Measurements from ENCODE around the gene SLC3A2.
A peak's percentile ranks its signal among the peaks of the same experiment; 100 is the strongest.
"Not testable (repeated sequence)": the region's sequence is repeated elsewhere in the genome, so short reads cannot be mapped to it uniquely, and the experiment has no call there.

SLC3A2 gene

GRCh38 chr11:62842171-62842741 is 38.4 kb upstream of the SLC3A2 start:
- no peaks in the 10 kb centered on the region for H3K27me3 ChIP-seq (ENCODE audit: control insufficient read depth, insufficient read depth, low read length)
- peak overlapping the region; percentile 36; the same call in 1 of the 2 replicates for H3K4me3 ChIP-seq (ENCODE audit: low read length)
- H3K4me1 ChIP-seq (ENCODE audit: control insufficient read depth, insufficient read depth, low read length) = no peaks in the 10 kb centered on the region
- no peak overlapping the region for H3K27ac ChIP-seq (ENCODE audit: low read length)
- no peaks in the 10 kb centered on the region for H3K36me3 ChIP-seq (ENCODE audit: control insufficient read depth, insufficient read depth, low read length)
- H3K9me3 ChIP-seq (ENCODE audit: control insufficient read depth, insufficient read depth, low read length) = no peaks in the 10 kb centered on the region
- DNase-seq (ENCODE audit: low read depth, low spot score) = no peak
- no CpG with 5 or more reads among the region's 30 CpGs for WGBS (ENCODE audit: insufficient coverage, insufficient read length)

- not testable (repeated sequence) for H3K4me3 ChIP-seq (ENCODE audit: low read length); H3K27me3 ChIP-seq (ENCODE audit: control insufficient read depth, insufficient read depth, low read length); H3K4me1 ChIP-seq (ENCODE audit: control insufficient read depth, insufficient read depth, low read length); H3K36me3 ChIP-seq (ENCODE audit: control insufficient read depth, insufficient read depth, low read length); DNase-seq (ENCODE audit: low read depth, low spot score); H3K9me3 ChIP-seq (ENCODE audit: control insufficient read depth, insufficient read depth, low read length); H3K27ac ChIP-seq (ENCODE audit: low read length)
- WGBS (ENCODE audit: insufficient coverage, insufficient read length) = no CpG with 5 or more reads among the region's 9 CpGs
These were observed 37.8 kb upstream of the SLC3A2 start for GRCh38 chr11:62842891-62843290.

- 100% methylated on average over 2 of the region's 3 CpGs for WGBS (ENCODE audit: insufficient coverage, insufficient read length)
- Histone ChIP-seq H3K4me1 (ENCODE audit: control insufficient read depth, insufficient read depth, low read length) (no peaks in the 10 kb centered on the region), H3K4me3 (ENCODE audit: low read length) (no peak overlapping the region), H3K27ac (ENCODE audit: low read length) (no peak overlapping the region), H3K9me3 (ENCODE audit: control insufficient read depth, insufficient read depth, low read length) (no peaks in the 10 kb centered on the region), H3K27me3 (ENCODE audit: control insufficient read depth, insufficient read depth, low read length) (no peaks in the 10 kb centered on the region), H3K36me3 (ENCODE audit: control insufficient read depth, insufficient read depth, low read length) (no peaks in the 10 kb centered on the region)
- no peak for DNase-seq (ENCODE audit: low read depth, low spot score)
These were observed 37.2 kb upstream of the SLC3A2 start for GRCh38 chr11:62843466-62843865.

- no peaks in the 10 kb centered on the region for H3K4me1 ChIP-seq (ENCODE audit: control insufficient read depth, insufficient read depth, low read length)
- H3K4me3 ChIP-seq (ENCODE audit: low read length) = no peak overlapping the region
- no peak for DNase-seq (ENCODE audit: low read depth, low spot score)
- no CpG with 5 or more reads among the region's 3 CpGs for WGBS (ENCODE audit: insufficient coverage, insufficient read length)
- H3K36me3 ChIP-seq (ENCODE audit: control insufficient read depth, insufficient read depth, low read length) = no peaks in the 10 kb centered on the region
- no peaks in the 10 kb centered on the region for H3K9me3 ChIP-seq (ENCODE audit: control insufficient read depth, insufficient read depth, low read length)
- H3K27me3 ChIP-seq (ENCODE audit: control insufficient read depth, insufficient read depth, low read length) = no peaks in the 10 kb centered on the region
- H3K27ac ChIP-seq (ENCODE audit: low read length) = no peak overlapping the region
These were observed 36.5 kb upstream of the SLC3A2 start for GRCh38 chr11:62844154-62844553.

- WGBS (ENCODE audit: insufficient coverage, insufficient read length) = no CpG with 5 or more reads among the region's 3 CpGs
- H3K4me1 ChIP-seq (ENCODE audit: control insufficient read depth, insufficient read depth, low read length) = no peaks in the 10 kb centered on the region
- DNase-seq (ENCODE audit: low read depth, low spot score) = no peak
These were observed 34.5 kb upstream of the SLC3A2 start for GRCh38 chr11:62846177-62846576.

GRCh38 chr11:62847767-62848314 is 32.9 kb upstream of the SLC3A2 start:
- H3K4me1 ChIP-seq (ENCODE audit: control insufficient read depth, insufficient read depth, low read length) = no peaks in the 10 kb centered on the region

More at GRCh38 chr11:62846177-62846576, 34.5 kb upstream of the SLC3A2 start:
- Histone ChIP-seq H3K27ac (ENCODE audit: low read length) (no peak overlapping the region), H3K4me3 (ENCODE audit: low read length) (no peak overlapping the region), H3K9me3 (ENCODE audit: control insufficient read depth, insufficient read depth, low read length) (no peaks in the 10 kb centered on the region), H3K36me3 (ENCODE audit: control insufficient read depth, insufficient read depth, low read length) (no peaks in the 10 kb centered on the region), H3K27me3 (ENCODE audit: control insufficient read depth, insufficient read depth, low read length) (no peaks in the 10 kb centered on the region)

GRCh38 chr11:62850911-62851806 is 29.5 kb upstream of the SLC3A2 start:
- Histone ChIP-seq H3K27ac (ENCODE audit: low read length) (no peak overlapping the region), H3K4me3 (ENCODE audit: low read length) (no peak overlapping the region)

More at GRCh38 chr11:62847767-62848314, 32.9 kb upstream of the SLC3A2 start:
- Histone ChIP-seq H3K4me3 (ENCODE audit: low read length) (no peak overlapping the region), H3K36me3 (ENCODE audit: control insufficient read depth, insufficient read depth, low read length) (peaks cover 9% of the 10 kb centered on the region; the same call in 1 of the 2 replicates), H3K27ac (ENCODE audit: low read length) (no peak overlapping the region), H3K9me3 (ENCODE audit: control insufficient read depth, insufficient read depth, low read length) (no peaks in the 10 kb centered on the region), H3K27me3 (ENCODE audit: control insufficient read depth, insufficient read depth, low read length) (no peaks in the 10 kb centered on the region)
- no peak for DNase-seq (ENCODE audit: low read depth, low spot score)
- no CpG with 5 or more reads among the region's 1 CpG for WGBS (ENCODE audit: insufficient coverage, insufficient read length)

GRCh38 chr11:62851807-62852522 is 28.7 kb upstream of the SLC3A2 start:
- H3K27ac ChIP-seq (ENCODE audit: low read length) = no peak overlapping the region
- no peaks in the 10 kb centered on the region for H3K9me3 ChIP-seq (ENCODE audit: control insufficient read depth, insufficient read depth, low read length)
- no peak for DNase-seq (ENCODE audit: low read depth, low spot score)
- H3K4me3 ChIP-seq (ENCODE audit: low read length) = no peak overlapping the region; the same call in 1 of the 2 replicates
- peaks cover 32% of the 10 kb centered on the region; the same call in 1 of the 2 replicates for H3K36me3 ChIP-seq (ENCODE audit: control insufficient read depth, insufficient read depth, low read length)
- no peaks in the 10 kb centered on the region for H3K4me1 ChIP-seq (ENCODE audit: control insufficient read depth, insufficient read depth, low read length)
- no CpG with 5 or more reads among the region's 3 CpGs for WGBS (ENCODE audit: insufficient coverage, insufficient read length)
- H3K27me3 ChIP-seq (ENCODE audit: control insufficient read depth, insufficient read depth, low read length) = no peaks in the 10 kb centered on the region

More at GRCh38 chr11:62850911-62851806, 29.5 kb upstream of the SLC3A2 start:
- DNase-seq (ENCODE audit: low read depth, low spot score) = no peak
- peaks cover 32% of the 10 kb centered on the region; the same call in 1 of the 2 replicates for H3K36me3 ChIP-seq (ENCODE audit: control insufficient read depth, insufficient read depth, low read length)
- no CpG with 5 or more reads among the region's 15 CpGs for WGBS (ENCODE audit: insufficient coverage, insufficient read length)
- no peaks in the 10 kb centered on the region for H3K27me3 ChIP-seq (ENCODE audit: control insufficient read depth, insufficient read depth, low read length)
- H3K9me3 ChIP-seq (ENCODE audit: control insufficient read depth, insufficient read depth, low read length) = no peaks in the 10 kb centered on the region
- no peaks in the 10 kb centered on the region for H3K4me1 ChIP-seq (ENCODE audit: control insufficient read depth, insufficient read depth, low read length)

- H3K36me3 ChIP-seq (ENCODE audit: control insufficient read depth, insufficient read depth, low read length) = peaks cover 32% of the 10 kb centered on the region; the same call in 1 of the 2 replicates
- no peaks in the 10 kb centered on the region for H3K4me1 ChIP-seq (ENCODE audit: control insufficient read depth, insufficient read depth, low read length)
- no peaks in the 10 kb centered on the region for H3K9me3 ChIP-seq (ENCODE audit: control insufficient read depth, insufficient read depth, low read length)
- no peak overlapping the region for H3K27ac ChIP-seq (ENCODE audit: low read length)
- no peak overlapping the region for H3K4me3 ChIP-seq (ENCODE audit: low read length)
- H3K27me3 ChIP-seq (ENCODE audit: control insufficient read depth, insufficient read depth, low read length) = no peaks in the 10 kb centered on the region
- DNase-seq (ENCODE audit: low read depth, low spot score) = no peak
These were observed 28.0 kb upstream of the SLC3A2 start for GRCh38 chr11:62852523-62853188.
